ENCODE results near the gene MAX.

The MAX gene

DNA sequence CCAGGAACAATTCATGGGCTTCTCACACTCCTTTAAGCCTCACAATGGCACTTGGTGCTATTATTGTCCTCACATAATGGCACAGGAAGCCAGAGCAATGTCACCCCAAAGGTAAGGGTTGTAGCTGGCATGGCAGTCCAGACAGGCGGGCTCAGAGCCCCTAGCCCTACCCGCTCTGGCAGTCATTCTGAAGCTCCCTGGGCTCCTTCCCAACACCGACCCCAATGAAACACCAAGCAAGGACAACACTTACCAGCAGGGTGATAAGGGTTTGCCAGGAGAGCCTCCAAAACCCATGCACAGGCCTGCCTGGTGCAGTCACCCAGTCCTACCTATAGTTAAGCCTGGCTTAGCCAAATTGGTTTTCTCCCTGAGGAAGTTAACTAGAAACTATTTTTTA lies 30.8 kb downstream of the MAX start:
- no peak for DNase-seq

DNA sequence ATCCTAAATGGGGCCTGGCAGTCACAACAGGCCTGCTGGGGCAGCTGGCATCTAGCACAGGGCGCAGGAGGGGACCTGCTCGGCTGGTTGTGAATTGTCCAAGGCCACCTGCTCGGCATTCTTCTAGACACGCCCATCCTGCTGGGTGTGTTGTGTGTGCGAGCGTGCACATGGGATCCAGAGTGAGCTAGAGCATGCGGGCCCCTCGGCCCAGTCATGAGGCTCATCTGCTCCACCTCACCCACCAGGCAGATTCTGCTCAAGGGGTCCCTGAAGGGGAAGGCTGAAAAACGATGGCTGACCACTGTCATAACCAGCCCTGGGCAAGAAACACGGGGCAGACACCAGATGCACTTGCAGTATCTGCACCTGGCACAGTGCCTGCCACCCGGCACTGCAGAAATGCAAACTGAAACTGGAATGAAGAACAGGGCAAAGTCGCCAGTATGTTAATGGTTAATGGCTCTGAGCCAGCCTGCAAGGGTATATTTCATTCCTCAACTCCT lies 31.8 kb downstream of the MAX start:
- no peak for DNase-seq

DNA sequence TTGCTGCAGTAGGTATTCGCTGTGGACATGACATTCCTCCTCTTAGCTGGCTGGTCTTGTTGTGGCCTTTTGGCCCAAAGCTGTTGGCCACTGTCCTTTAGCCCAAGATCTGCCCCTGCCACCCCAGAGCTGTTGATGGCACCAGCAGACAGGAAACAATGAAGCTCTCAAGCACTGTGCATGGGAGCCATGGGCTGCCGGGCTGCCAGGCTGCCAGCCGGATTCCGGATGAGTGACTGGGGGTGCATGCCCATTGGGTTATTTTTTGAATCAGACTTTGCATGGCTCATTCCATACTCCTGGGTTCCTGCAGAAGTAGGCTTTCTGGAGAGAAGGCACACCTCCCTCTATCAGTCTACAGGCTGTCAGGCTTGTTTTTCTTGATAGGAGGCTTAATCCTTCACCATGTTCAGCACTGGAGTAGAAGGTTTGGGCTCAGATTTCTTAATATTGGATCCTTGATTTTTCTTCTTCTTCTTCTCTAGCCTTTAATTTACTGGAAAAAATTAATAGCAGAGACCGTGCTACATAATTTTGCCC lies 32.4 kb downstream of the MAX start:
- DNase-seq: no peak

DNA sequence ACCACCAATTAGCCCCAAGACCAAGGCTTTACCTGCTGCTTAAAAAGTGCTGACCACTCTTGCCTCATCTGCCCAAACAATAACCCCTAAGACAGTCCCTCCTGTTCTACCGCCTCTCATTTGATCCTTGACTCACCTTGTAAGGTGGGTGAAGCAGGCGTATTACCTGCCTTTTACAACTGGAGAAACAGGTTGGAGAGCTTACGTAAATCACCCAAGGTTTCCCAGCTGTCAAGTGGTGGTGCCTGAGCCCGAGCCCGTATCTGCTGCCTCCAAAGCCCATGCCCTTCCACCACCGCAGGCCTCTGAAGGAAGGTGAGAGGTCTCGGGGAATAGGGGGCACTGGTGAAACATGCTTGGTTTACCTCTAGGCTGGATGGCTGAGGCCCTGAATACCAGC lies 36.6 kb downstream of the MAX start:
- DNase-seq: no peak

DNA sequence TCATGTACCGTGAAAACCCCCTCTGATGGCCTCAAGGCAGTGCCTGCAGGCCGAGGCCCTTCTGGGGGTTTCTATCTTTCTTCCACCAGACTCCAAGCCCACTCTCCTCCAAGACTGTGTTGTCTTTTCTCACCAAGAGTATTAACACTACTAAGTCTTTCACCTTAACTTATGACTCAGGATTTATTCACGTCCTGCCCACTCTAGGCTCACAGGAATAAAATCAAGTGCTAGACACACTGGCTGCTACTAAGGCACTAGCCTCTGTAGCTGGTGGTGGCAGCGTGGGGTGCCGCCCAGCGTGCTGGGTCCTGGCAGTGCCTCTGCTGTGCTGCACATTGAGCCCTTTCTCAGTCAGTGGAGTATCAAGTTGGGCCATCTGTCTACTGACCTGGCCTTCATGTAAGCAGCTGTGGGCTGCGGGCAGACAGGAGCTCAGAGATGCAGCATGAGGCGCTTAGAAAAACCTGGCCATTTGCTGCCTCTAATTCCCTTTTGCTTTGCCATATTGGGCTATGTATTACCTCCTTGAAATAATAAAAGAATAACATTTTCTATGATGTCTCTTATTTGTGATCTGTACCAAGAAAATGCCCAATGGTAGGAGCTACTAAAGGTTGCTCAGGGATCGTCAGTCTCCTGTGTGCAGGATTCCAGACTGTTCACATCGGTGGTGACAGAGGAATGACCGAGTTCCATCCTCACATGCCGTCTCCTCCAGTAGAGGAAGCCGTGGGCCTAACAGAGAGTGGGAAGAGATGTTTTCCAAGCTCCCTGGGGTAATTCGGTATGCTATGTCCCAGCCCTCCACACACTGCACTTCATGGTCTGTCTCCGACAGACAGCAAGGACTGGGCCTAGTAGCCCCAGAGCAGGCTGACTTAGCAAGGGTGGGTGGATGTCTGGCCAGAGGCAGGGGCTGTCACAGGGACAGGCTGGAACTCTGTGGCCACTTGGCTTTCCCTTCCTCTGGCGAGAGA lies 39.9 kb downstream of the MAX start:
- DNase-seq: no peak

DNA sequence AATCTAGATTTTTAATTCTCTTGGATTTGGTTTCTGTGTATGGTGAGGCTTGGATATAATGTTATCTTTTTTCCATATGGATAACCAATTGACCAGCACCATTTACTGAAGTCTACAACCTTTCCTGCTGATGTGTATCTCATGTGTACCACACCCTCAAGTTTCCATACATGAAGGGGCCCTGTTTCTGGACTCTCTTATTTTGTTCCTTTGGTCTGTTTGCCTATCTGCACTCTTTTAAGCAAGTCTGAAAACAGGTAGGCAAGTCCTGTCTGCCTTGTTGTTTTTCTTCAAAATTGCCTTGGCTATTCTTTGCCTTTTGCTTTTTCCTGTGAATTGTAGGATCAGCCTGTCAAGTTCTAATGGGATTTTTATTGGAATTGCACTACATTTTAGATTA lies 44.6 kb downstream of the MAX start:
- DNase-seq: no peak

DNA sequence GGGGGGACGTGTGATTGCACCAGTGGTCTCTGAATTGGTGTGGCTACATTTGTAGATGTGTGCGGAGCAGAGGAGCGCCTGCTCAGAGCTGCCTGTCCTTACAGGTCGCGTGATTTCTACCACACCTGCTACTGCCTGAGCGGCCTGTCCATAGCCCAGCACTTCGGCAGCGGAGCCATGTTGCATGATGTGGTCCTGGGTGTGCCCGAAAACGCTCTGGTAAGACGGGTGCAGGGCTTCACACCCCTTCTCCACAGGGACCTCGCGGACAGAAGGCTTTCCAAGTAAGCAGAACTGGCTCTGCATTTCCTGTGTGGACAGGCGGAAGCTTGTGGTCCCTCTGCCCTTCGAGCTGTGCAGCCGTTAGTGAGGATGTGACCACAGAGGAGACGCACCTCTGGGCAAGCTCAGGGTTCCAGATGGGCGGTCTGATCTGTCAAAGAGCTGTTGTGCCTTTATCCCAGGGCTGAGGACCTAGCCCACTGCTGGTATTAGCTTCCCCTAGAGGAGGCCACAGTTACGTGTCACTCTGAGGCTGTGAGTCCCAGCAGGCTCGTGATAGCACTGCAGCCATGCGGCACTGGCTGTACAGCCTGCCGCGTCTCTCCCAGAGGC lies 47.7 kb downstream of the MAX start:
- no peak for DNase-seq

DNA sequence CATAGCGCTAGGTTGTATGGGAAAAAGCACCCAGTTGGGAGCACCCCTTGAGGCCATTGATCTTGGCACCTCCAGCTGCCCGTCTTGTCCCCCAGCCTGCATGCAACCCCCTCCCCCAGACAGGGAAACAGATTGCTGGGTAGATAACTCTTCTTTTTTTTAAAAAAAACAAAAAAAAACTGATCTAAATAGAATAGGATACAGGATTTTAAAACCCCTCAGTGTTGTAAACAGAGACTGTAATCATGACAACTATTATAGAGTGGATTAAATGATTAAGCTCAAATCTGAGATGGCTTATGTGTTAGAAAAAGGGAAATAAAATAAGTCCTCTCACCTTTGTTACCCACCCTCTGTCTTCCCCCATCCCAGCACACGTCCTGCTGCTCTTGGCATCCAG lies 48.9 kb downstream of the MAX start:
- DNase-seq: no peak

DNA sequence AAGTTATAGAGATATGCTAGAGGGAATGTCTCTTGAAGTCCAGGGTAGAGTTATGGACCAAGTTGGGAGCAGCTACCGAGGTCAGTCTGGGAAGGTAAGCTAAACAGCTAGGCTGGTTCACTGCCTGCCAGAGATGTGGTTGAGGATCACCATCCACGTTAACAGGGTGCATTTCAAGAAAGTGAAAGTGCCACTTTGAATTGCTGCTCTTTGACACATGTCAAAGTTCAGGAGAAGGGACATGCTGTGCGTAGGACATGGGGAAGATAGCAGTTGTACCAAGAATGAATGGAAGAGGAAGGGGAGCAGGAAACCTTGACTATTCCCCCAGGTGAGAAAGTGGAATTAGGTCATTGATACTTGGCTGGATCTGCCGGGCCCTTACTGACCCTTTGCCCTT lies 49.5 kb downstream of the MAX start:
- DNase-seq: no peak

DNA sequence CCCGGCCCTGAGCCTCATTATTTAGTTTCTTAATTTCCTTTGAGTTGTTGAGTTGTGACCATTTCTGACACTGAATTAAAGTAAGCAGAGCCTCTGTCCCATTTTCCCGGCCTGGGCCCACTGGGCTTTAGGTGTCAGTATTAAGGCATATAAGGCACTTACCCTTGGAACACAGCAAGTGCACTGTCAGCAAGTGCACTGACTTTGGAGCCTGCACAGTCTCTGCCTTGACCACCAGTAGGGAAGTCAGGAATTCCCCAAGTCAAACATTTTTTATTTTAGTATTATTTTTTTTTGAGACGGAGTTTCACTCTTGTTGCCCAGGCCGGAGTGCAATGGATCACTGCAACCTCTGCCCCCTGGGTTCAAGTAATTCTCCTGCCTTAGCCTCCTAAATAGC lies 56.6 kb downstream of the MAX start:
- DNase-seq: no peak

DNA sequence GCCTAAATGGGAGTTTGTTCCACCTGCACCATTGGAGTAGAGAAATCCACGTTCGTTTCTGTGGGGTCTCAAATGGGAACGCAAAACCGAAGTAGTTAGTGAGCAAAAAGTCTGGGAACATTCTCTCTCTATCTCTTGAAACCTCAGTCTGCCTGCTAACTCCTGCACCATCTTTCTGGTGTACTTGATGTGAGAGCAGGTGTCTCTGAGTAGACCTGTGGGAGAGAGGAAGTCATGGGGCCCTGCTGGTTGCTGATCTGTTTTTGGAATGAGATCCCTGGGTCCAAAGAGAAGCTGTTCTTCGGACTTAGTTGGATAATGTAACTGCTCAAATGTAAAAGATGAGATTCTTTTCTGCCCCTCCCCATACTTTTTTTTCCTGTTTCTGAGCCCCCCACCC lies 57.3 kb downstream of the MAX start:
- DNase-seq: no peak

DNA sequence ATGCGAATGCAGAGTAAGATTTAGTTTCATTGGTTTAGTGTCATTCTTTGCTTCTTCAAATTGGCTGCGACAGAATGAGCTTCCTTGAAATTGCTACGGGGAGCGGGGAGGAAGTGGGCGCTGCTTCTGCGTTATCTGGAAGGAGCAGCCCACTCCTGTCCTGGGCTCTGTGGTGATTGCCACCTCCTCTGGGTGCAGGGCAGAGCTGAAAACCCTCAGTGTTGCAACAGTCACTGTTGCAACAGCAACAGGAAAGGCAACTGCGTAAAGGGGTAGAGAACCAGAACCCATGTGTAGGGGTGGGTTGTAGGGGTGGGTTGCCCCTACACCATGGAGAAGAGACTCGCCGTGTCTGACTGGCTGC lies 57.7 kb downstream of the MAX start:
- no peak for DNase-seq

DNA sequence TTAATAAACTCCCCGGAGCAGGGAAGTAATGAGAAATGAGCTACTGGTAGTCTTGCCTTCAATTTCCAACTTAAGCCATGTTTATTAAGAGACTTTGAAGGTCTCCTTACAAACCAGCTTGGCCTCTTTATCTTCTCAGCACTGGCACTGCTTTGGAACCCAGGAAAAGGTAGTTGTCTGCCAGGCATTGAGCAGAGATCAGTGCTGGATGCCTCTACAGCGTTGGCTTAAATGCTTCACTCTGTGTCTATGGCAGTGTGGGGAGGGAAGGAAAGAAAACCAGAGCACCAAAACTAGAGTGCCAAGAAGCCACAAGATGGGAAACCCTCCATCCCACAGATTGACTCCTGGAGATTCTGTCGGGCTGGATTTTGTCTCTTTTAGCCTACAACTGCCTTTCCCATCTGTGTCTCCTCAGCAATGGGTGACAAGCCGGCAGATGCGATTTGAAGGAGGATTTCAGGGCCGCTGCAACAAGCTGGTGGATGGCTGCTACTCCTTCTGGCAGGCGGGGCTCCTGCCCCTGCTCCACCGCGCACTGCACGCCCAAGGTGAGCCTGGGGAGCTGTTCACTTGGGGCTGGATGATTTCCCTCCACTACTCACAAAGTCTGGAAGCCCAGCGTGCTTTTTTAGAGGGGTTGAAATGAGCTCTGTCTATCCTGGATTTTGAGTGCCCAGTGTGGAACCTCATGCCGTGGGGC lies 58.3 kb downstream of the MAX start:
- DNase-seq: no peak

DNA sequence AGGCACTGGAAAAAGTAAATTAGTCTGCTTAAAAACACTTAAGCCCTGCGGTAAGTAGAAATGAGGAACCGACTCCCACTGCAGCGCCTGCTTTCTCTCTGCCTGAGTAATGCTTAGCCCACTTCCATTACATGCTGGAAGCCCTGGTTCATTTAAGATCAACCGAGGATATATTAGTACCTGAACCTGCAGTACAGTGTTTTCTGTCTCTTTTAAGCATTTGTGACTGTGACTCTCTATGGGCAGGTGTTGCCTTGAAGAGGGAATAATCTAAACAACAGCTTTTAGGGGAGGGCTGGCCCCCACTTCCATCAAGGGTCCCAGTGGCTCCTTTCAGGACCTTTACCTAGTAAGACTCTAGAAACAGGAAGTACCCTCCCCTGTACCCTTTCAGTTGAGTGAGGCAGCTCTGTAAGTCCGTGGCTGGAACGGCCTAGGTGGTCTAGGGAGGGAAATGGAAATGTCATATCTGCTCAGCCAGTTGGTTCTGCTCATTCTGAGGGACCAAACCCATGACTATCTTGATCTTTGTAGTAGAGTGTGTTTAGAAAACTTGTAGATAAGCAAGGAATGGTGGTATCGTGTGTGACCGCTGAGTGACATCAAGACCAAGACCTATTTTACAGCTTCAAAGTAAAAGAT lies 59.5 kb downstream of the MAX start:
- DNase-seq: no peak

DNA sequence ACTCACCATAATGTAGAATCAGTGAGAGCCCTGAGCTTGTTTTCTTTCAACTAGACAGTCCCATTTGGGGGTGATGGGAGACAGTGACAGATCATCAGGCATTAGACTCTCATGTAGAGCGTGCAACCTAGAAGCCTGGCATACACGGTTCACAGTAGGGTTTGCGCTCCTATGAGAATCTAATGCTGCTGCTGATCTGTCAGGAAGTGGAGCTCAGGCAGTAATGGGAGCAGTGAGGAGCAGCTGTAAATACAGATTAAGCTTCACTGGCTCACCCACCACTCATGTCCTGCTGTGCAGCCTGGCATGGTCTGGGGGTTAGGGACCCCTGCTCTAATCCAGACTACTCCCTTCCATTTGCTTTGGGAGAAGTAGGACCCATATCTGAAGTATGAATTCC lies 60.0 kb downstream of the MAX start:
- no peak for DNase-seq

DNA sequence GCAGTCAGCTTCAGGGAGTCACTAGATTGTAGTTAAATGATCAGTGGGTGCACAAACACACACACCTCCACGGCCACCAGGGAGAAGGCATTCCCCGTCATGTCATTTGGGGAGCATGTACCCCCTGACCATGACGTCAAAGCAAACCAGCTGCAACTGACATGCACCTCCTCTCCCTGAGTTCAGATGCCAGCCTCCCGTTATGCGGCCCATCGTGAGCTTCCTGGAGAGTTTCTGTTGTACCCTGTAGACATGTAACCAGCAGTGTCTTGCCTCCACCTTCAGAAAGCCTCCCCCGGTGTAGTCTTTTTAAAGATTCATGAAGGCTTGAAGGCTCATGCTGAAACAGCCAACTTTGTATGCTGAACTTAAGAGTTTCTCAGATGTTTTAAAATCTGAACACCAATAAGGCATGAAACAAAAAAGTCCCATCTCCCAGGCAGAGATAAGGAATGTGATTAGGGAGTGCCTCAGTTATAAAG lies 60.8 kb downstream of the MAX start:
- DNase-seq: no peak

DNA sequence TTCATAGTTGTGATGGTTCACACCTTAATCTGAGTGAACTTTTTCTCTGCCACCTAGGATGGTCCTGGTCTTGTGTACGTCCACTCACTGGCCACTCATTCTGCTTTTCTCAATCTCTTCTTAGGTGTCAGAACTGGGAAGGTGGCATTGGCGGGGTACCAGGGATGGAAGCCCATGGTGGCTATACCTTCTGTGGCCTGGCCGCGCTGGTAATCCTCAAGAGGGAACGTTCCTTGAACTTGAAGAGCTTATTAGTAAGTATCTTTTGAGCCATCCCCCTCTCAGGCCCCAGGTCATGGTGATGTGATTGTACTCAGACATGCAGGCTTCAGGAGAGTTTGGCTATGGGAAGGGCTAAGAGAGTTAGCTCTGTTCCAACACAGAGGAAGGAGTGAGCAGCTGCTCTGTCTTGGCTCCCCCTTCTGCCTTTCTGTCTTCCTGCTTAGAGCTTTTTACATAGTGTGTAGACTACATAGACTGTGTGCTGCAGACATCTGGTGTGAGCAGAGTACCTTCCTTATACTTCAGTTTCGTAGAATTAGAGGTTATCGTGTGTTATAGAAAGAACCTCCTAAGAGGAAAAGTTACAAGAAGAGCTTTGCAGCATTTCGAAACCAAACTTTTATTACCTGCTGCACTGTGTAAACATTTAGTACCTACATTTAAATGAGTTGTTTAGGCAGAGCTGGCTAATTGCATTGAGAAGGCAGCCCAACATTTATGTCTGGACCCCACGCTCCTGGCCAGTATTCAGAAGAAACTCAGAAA lies 61.5 kb downstream of the MAX start:
- DNase-seq: no peak

DNA sequence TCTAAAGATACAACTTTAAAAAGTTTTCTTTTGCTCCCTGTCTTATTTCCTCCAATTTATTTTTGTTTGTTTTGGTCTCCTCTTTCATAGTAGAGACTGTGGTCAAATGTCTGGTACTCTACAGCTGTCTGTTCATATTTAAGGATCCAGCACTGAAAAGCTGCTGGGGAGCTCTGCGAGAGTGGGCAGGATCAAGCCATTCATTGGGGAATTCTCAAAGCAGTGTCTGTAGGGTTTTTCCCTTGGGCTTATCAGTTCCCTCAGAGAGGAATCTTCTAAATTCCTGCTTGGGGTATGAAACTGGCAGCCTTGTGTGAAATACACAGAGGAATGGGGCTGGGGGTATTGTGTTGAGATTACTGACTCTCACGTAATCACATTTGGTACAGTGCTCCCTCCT lies 63.4 kb downstream of the MAX start:
- DNase-seq: no peak

DNA sequence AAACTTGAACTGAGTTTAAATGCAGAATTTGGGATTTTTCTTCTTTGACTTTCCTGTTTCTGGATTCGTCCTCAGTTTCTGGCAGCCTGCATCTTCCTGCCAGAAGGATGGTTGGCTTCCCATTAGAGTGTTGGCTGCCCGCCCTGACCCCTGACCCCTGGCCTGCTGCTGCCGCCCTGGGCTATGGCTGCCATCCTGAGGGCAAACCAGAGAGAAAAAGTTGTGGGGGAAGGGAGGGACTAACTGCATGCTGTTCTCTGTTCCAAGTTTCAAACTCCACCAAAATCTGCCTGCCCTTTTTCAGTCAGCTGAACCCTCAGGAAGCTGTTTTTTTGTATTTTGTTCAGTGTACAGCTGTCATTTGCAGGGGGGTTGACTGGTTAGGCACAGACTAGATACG lies 67.3 kb downstream of the MAX start:
- DNase-seq: no peak

DNA sequence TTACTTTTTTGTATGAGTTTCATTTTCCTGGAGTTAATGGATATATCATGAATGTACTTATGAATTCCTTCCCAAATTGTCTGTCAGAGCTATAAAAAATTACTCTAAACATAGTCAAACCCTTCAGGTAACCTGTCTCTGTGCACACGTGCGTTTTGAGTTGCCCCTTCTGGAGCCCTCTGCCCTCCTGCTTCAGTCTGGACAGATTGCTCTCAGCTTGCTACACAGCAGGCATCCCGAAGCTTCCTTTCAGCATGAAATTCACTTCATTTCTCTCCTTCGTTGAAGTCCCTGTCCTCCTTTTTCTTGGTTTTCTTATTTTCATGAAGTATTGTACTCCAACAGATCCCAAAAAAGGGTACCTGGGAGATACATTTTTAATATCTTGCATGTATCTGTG lies 68.3 kb downstream of the MAX start:
- DNase-seq: no peak

DNA sequence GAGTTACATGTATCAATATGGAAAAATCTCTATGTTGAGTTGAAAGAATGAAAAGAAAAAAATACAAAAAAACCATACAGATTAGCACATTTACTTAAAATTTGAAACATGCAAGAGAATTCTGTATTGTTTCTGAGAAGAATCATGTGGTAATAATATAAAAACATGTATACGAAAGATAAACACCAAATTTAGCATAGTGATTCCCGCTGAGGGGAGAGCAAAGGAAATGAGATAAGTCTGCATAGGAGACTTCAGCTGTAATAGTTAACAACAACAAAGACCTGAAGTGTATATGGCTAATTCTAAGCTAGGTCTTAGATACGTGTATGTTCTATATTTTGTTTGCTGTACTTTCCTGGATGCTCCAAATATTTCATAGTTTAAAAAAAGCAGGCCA lies 69.1 kb downstream of the MAX start:
- DNase-seq: no peak

DNA sequence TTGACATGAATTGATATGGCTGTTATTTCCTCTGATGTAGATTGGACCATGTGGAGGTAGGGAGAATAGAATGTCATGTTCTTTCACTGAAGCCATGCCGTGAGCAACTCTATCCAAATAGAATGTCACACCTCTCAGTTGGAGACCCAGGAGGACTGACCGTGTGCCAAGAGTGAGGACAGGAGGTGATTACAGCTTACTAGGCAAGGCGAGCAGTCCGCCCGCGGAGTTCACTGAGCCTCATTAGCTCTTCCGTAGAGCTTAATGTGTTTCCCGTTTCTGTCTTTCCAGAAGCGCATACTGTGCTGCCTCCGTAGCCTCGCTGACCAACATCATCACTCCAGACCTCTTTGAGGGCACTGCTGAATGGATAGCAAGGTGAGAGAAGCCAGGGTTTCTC lies 70.0 kb downstream of the MAX start:
- no peak for DNase-seq

Data from stimulated activated CD4-positive, alpha-beta T cell treated with anti-CD3 and anti-CD28 coated beads, Interleukin-4, amount 100 ng/mL, for 1 hour (primary cell).